ENCODE data around the gene WDR70.
"Not testable (repeated sequence)": the region's sequence is repeated elsewhere in the genome, so short reads cannot be mapped to it uniquely, and the experiment has no call there.

WDR70 gene

DNA sequence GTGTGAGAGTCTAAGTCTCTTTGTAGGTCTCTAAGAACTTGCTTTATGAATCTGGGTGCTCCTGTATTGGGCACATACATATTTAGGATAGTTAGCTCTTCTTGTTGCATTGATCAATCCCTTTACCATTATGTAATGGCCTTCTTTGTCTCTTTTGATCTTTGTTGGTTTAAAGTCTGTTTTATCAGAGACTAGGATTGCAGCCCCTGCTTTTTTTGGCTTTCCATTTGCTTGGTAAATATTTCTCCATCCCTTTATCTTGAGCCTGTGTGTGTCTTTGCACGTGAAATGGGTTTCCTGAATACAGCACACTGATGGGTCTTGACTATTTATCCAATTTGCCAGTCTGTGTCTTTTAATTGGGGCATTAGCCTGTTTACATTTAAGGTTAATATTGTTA, 275.4 kb downstream of the WDR70 start:
- not testable (repeated sequence) for DNase-seq

DNA sequence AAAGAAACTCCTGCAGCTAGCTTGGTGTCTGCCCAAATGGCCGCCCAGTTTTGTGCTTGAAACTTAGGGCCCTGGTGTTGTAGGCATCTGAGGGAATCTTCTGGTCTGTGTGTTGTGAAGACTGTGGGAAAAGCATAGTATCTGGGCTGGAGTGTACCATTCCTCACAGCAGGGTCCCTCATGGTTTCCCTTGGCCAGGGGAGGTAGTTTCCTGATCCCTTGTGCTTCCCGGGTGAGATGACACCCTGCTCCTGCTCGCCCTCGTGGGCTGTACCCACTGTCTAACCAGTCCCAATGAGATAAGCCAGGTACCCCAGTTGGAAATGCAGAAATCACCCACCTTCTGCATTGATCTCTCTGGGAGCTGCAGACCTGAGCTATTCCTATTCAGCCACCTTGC, 277.9 kb downstream of the WDR70 start:
- DNase-seq: no peak

DNA sequence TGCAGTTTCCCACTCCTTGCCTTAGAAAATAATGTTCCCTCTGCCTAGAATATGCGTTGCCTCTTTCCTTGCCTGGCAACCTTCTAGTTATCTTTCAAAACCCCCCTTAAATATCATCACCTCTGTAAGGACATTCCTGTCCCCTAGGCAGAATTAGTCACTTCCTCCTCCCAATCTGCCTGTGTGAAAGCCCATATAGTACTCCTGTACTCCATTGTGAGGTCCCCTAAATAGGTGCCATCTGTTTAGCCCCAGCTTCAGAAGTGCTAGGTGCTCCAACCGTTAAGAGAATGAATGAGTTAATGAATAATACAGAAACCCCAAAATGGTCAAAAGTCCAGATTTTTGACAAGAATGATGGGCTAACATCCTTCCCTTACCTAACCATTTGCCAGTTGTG, 279.3 kb downstream of the WDR70 start:
- DNase-seq: peak; percentile 18

DNA sequence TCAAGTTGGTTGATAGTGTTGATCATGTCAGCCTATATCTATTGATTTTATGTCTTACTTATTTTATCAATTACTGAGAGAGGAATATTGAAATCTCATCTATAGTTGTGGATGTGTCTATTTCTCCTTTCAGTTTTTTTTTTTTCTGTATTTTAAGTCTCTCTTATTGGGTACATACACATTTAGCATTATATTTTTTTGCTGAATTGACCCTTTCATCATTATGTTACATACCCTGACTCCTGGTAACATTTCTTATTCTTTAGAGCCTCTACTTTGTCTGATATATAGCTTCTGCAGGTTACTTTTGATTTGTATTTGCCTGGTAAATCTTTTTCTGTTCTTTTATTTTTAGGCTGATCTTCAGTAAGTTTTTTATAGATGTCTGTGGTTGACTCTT, 281.2 kb downstream of the WDR70 start:
- no peak for DNase-seq

DNA sequence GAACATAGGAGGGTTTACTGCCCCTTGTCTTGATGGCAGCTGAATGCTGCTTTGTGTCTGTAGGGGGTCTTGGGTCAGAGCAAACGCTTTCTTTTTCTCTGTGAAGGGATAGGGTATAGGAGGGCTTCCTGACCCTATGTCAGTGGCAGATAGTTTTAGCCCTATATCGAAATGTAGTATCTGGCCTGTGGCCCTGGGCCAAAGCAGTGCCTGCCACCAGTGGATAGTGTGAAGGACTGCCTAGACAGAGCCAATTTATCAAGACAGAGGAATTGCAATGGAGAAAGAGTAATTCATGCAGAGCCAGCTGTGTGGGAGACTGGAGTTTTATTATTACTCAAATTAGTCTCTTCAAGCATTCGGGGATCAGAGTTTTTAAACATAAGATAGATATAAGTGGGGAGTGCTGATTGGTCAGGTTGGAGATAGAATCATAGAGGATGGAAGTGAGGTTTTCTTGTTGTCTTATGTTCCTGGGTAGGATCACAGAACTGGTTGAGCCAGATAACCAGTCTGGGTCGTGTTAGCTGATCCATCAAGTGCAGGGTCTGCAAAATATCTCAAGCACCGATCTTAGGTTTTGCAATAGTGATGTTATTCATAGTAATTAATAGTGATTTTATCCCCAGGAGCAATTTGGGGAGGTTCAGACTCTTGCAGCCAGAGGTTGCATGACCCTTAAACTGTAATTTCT, 282.3 kb downstream of the WDR70 start:
- DNase-seq: no peak

DNA sequence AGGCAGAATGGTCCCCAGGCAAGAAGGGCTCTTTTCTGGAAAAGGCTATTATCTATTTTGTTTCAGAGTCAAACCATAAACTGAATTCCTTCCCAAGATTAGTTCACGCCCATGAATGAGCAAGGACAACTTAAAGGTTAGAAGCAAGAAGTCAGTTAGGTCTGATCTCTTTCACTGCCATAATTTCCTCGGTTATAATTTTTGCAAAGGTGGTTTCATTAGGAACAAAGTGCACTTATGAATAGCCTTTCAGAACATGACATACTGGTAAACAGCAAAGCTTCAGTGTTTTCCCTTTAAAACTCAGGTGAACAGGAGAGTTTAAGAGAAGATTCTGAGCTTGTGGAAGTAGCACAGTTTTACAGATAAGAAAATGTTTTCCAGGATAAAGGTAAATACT, 282.8 kb downstream of the WDR70 start:
- DNase-seq: no peak

DNA sequence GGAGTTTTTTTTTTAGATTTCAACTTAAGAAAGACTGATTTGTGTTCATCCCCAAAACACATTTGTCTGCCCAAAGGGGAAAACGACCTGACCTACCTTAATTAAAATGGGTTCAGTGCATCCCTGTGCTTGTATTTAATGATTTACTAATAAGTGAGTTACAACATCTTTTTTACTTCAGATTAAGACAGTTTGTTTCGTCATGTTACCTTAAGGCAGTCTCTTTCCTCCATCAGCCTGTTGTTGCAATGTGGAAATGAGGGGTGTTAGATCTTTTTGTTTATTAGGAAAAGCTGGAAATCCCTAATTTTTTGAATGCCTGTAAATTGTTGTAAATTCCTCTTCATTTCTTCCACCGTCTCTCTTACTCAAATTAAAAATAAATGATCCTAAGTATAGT, 283.2 kb downstream of the WDR70 start:
- no peak for DNase-seq

DNA sequence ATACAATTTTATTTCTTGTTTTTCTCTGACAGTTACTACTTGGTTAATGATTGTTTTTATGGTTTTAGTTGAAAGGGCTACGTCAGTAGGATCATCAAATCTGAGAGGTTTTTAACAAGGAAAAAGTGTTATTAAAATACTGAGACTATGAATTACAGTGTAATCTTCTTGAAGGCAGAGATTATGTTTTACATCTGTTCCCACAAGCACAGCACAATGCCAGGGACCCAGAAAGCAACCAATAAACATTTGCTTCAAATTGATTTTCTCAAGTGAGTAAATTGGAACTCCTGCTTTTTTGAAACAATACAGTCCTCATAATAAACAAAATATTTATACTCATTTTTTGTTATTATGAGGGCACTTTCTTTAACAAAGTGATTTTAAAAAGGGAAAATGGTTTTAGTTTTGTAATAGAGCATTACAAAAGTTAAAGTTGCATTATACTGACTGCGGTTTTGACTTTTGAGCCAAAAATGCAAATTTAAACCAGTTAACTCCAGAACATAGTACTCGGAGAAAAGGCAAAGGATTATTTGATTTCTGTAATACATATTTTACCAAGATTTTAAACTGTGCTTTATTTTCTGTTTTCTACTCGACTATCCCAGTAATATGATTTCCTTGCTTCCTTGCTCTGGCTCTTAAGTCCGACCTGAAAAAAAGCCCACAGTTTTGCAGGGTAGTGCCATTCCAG, 283.8 kb downstream of the WDR70 start:
- no peak for DNase-seq

DNA sequence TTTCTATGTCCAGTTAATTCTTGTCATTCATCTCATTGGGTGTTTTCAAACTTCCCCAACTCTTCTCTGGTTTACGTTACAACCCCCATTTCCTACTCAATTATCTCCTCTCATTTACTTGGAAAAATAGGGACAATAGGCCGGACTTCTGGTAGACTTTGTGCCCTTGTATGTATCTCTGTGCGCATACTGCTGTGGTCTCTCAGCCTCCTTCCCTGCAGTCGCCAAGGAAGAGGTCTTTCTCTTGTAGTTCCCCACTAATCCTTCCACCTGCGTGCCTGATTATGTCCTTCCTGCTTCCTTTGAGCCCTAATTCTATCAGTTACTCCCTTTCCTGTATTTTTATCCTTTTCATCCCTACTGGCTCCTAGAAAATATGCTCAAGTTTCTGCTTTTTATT, 284.4 kb downstream of the WDR70 start:
- no peak for DNase-seq

DNA sequence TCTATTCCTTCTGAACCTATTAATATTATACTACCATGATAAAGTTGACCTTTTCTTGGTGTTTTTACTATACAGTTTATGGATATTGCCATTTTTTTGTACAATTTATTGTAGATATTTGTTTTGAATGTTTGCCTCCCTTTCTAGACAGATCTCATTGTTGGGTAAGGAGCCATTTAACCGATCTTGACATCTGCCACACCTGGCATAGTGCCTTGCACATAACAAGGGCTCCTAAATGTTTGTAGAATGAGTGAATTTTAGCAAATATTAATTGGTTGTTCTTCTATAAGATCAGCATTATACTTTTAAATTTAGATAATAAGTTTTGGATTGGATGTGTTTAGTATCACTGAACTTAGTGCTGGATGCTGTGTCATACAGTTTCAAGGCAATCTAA, 285.4 kb downstream of the WDR70 start:
- DNase-seq: no peak

DNA sequence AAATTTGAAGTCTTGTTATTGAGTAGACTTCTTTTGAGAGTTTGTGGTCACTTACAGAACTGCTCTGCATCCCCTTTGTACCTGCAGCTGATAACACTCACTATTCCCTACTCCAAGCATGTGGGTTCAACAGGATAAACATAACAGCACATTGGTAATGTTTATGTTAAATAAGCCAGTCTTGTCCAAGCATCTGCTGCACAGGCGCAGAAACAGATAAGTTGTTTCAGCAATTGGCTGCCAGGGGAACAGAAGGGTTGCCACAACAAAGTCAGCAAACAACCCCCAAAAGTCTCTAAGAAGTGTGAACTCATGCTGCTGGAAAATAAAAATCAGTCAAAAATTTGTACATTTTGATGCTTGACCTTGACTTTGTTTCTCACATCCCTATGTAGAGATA, 286.2 kb downstream of the WDR70 start:
- DNase-seq: peak; percentile 30

DNA sequence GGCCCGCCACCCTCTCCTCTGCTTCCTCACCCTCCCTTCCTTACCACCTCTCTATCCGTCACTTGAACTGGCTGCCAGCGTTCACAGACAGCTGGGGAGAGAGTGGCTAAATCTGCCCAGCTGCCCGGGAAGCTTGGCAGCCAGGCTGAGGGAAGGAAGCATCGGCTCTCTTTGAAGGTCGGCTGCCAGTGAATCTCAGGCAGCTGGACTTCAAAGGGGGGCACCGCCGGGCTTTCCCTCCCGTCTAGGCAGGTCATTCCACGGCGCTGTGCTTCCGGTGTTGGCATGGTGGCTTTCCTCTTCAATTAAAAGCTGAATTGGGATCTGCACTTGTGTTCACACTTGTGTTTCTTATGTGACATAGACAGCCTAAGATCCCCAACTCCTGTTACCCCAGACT, 286.8 kb downstream of the WDR70 start:
- peak; percentile 7 for DNase-seq

DNA sequence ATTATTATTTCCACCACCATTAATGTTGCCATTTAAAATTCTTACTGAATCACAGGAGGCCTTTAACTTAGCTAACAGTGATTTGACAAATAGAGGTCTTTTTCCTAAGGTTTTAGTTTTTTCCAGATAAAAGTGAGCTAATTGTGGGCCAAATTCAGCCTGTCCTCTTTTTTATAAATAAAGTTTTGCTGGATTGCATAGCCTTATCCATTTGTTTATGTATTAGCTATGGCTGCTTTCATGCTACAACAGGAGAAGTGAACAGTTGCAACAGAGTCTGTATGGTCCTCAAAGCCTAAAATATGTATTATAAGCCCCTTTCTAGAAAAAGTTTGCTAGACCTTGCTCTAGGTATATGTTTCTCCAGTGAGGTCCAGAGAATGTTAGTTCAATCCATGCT, 288.3 kb downstream of the WDR70 start:
- no peak for DNase-seq

DNA sequence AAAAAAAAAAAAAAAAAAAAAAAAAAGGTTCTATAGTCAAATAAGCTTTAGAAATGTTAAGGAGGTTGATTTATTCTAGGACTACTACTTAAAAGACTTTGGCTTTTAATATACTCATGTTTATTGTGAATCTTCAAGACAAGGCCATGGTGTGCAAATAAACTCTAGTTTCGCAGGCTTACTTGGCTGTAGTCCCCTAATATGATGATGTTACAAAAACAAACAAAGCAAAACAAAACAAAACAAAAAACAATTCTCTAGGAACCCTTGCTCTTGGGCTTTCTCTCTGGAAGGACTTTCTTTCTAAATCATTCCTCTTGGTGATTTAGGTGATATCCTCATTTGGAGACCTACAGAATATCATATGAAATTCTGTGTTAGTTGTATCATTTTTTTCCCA, 288.7 kb downstream of the WDR70 start:
- no peak for DNase-seq

DNA sequence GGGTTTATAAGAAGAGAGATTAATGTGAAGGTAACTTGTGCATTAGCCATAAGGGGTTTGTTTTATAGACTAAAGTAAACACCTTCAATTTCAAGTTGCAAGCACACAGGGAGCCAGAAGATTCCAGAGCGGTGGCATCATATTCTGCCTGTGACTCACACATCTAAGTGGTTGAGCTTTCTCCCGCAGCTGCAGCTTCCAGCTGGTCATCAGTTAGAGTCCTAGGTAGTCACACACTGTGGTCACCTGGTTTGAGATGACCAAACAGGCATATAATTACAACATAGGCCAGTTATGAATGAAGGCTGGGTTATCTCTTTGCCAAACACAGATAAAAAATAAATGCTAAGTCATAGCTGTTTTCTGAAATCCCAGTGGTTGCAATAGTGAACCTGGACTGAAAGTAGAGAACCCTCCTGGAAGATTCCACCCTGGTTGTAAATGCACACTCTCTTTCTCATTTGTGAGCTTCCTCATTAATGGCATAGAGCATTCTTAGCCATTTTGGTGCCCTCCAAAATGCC, 289.5 kb downstream of the WDR70 start:
- peak; percentile 95 for DNase-seq

DNA sequence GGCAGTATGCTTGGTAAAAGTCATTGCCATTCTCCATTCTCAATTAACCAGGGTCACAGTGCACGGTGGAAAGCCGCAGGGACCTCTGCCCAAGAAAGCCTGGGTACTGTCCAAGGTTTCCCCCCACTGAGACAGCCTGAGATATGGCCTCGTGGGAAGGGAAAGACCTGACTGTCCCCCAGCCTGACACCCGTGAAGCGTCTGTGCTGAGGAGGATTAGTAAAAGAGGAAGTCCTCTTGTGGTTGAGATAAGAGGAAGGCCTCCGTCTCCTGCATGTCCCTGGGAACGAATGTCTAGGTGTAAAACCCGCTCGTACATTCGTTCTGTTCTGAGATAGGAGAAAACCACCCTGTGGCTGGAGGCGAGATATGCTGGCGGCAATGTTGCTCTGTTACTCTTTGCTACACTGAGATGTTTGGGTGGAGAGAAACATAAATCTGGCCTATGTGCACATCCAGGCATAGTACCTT, 293.0 kb downstream of the WDR70 start:
- not testable (repeated sequence) for DNase-seq

DNA sequence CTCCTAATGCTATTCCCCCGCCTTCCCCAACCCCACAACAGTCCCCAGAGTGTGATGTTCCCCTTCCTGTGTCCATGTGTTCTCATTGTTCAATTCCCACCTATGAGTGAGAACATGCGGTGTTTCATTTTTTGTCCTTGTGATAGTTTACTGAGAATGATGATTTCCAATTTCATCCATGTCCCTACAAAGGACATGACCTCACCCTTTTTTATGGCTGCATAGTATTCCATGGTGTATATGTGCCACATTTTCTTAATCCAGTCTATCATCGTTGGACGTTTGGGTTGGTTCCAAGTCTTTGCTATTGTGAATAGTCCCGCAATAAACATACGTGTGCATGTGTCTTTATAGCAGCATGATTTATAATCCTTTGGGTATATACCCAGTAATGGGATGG, 295.2 kb downstream of the WDR70 start:
- DNase-seq: not testable (repeated sequence)

DNA sequence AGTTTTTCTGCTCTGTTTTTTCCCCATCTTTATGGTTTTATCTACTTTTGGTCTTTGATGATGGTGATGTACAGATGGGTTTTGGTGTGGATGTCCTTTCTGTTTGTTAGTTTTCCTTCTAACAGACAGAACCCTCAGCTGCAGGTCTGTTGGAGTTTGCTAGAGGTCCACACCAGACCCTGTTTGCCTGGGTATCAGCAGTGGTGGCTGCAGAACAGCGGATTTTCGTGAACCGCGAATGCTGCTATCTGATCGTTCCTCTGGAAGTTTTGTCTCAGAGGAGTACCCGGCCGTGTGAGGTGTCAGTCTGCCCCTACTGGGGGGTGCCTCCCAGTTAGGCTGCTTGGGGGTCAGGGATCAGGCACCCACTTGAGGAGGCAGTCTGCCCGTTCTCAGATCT, 300.2 kb downstream of the WDR70 start:
- DNase-seq: not testable (repeated sequence)

DNA sequence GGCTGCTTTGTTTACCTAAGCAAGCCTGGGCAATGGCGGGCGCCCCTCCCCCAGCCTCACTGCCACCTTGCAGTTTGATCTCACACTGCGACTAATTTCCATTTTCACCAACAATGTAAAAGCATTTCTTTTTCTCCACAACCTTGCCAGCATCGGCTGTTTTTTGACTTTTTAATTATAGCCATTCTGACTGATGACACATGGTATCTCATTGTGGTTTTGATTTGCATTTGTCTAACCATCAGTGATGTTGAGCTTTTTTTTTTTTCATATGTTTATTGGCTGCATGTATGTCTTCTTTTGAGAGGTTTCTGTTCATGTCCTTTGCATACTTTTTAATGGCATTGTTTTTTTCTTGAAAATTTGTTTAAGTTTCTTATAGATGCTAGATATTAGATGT, 300.8 kb downstream of the WDR70 start:
- DNase-seq: peak; percentile 17

DNA sequence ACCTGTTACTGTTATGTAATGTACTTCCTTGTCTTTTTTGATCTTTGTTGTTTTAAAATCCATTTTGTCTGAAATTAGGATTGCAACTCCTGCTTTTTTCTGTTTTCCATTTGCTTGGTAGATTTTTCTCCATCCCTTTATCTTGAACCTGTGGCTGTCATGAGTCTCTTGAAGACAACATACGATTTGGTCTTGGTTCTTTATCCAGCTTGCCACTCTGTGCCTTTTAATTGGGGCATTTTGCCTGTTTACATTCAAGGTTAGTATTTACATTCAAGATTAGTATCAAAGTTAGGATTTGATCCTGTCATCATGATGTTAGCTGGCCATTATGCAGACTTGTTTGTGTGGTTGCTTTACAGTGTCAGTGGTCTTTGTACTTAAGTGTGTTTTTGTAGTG, 304.0 kb downstream of the WDR70 start:
- DNase-seq: no peak

DNA sequence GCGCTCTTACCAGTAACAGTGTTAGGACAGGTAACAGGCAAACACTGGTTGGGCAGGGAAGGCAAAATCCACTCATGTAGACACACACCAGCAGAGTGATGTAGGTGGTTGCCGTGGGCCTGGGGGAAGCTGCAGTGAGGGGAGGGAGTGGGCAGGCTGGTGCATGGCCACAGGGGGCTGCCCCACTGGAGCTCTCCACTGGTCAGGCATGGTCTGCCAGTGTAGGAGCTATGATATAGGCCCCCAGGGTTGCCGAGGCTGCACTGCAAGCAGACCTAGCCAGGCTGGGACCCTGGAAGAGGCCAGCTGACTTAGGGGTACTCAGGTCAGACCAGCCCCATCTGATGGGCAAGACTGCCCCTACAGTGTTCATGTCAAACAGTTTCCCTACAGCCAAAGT, 306.1 kb downstream of the WDR70 start:
- DNase-seq: no peak

DNA sequence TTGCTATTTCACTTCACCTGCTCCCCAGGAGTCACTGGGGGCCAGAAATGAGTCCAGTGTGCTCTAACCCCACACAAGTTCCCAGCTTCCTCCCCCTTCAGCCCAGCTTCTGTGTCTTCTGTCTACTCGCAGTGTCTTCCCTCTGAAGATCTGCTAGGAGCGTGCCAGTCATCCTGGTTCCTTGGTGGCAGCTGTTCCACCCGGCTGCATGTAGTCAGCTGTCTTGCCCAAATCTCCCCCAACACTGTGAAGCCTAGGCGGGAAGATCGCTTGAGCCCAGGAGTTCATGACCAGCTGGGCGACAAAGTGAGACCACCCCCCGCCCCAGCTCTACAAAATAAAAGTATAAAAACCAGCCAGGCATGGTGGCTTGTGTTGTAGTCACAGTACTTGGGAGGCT, 306.7 kb downstream of the WDR70 start:
- no peak for DNase-seq

DNA sequence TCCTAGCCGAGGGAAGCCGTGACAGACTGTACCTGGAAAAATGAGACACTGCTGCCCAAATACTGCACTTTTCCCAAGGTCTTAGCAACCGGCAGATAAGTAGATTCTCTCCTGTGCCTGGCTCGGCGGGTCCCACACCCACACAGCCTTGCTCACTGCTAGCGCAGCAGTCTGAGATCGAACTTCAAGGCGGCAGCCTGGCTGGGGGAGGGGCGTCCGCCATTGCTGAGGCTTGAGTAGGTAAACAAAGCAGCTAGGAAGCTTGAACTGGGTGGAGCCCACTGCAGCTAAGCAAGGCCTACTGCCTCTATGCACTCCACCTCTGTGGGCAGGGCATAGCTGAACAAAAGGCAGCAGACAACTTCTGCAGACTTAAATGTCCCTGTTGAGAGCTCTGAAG, 309.8 kb downstream of the WDR70 start:
- not testable (repeated sequence) for DNase-seq

DNA sequence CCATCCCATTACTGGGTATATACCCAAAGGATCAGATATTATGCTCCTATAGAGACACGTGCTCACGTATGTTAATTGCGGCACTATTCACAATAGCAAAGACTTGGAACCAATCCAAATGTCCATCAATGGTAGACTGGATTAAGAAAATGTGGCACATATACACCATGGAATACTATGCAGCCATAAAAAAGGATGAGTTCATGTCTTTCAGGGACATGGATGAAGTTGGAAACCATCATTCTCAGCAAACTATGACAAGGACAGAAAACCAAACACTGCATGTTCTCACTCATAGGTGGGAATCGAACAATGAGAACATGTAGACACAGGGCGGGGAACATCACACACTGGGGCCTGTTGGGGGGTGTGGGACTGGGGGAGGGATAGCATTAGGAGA, 315.2 kb downstream of the WDR70 start:
- not testable (repeated sequence) for DNase-seq

DNA sequence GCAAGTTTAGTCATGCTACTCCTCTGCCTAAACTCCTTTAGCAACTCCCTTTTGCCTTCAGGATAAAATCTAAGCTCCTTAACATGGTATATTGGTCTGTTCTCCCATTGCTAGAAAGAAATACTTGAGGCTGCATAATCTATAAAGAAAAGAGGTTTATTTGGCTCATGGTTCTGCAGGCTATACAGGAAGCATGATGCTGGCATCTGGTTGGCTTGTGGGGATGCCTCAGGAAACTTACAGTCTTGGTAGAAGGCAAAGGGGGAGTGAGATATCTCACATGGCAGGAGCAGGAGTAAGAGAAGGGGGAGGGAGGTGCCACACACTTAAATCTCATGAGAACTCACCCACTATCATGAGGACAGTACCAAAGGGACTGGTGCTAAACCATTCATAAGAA, 315.7 kb downstream of the WDR70 start:
- no peak for DNase-seq
